Panc1 (cell line): ENCODE results near the gene CDH9. TPM values are rescaled to one million over a fixed set of nuclear protein-coding genes. Genes with fewer than 3 reads are reported as not detected.

Experiments
- ATAC-seq: fragments of 200-7000 bp; cut with Tn5 transposase; 2 replicates; pipeline ENCODE4 v1.9.1; 2020; ENCODE audit warnings: mild to moderate bottlenecking, moderate library complexity
- BruUV-seq: library from RNA; stranded (reverse); fragments of 400-500 nt; replicated peaks from 2 replicates; lab custom pipeline; 2021; lab: Mats Ljungman, UMichigan
- CTCF ChIA-PET: fragments of 300-600 bp; sonication (Branson Sonifier 250); formaldehyde crosslinking; loops from one replicate; lab custom pipeline; 2022; ENCODE audit warnings: antibody characterized with exemption; lab: Charles Lee
- POLR2A ChIA-PET: fragments of 300-600 bp; sonication (Branson Sonifier 250); formaldehyde crosslinking; loops from one replicate; lab custom pipeline; 2022; ENCODE audit warnings: antibody characterized with exemption; lab: Charles Lee
- DNase-seq: peaks from one replicate; pipeline ENCODE4 v3.0.0-alpha.2; 2010; ENCODE audit warnings: low read depth, low spot score
- H3K27ac ChIP-seq: 2 replicates; pipeline ENCODE4 v1.5.1; 2011; ENCODE audit warnings: mild to moderate bottlenecking, low read length, inconsistent platforms
- H3K27me3 ChIP-seq: fragments of 200-500 bp; sonication (Bioruptor generic); 2 replicates; pipeline ENCODE4 v1.6.0; 2014; ENCODE audit warnings: low read length, inconsistent platforms; ENCODE audit not compliant: control insufficient read depth, insufficient read depth
- H3K36me3 ChIP-seq: fragments of 200-500 bp; sonication (Bioruptor generic); 2 replicates; pipeline ENCODE4 v1.5.1; 2014; ENCODE audit warnings: inconsistent platforms, mild to moderate bottlenecking, low read length, moderate library complexity; ENCODE audit not compliant: control insufficient read depth, insufficient read depth
- H3K4me1 ChIP-seq: 2 replicates; pipeline ENCODE4 v1.5.1; 2011; ENCODE audit warnings: inconsistent platforms, mild to moderate bottlenecking, low read length, moderate library complexity; ENCODE audit not compliant: control insufficient read depth, insufficient read depth
- H3K4me3 ChIP-seq, 2 experiments: 2 replicates each; pipeline ENCODE4 v1.5.1; 2011 to 2012; ENCODE audit warnings: low read depth in 2 of 2, low read length in 2 of 2, mild to moderate bottlenecking in 2 of 2, inconsistent platforms in 1 of 2, moderate library complexity in 1 of 2
- H3K9me3 ChIP-seq: fragments of 200-500 bp; sonication (Bioruptor generic); 2 replicates; pipeline ENCODE4 v1.5.1; 2014; ENCODE audit warnings: low read depth, mild to moderate bottlenecking, inconsistent platforms, low read length, moderate library complexity; ENCODE audit not compliant: control insufficient read depth, insufficient read depth
- POLR2AphosphoS5 ChIP-seq: IDR thresholded peaks from 2 replicates; pipeline ENCODE4 v1.6.1; 2012; ENCODE audit warnings: mild to moderate bottlenecking, low read depth, low read length, moderate library complexity
- SIN3A ChIP-seq: IDR thresholded peaks from 2 replicates; pipeline ENCODE4 v1.6.1; 2012; ENCODE audit warnings: low read depth, mild to moderate bottlenecking, low read length, moderate library complexity, borderline replicate concordance; ENCODE audit not compliant: insufficient read depth
- TCF7L2 ChIP-seq: IDR thresholded peaks from 2 replicates; pipeline ENCODE4 v1.6.1; 2011; ENCODE audit warnings: mild to moderate bottlenecking, low read depth, low read length, inconsistent platforms
- in situ Hi-C: cut with HindIII; loops from 2 replicates; pipeline ENCODE4 v1.10.0; 2016; ENCODE audit warnings: low sequenced_read_pairs, low pct_unique_long_range_greater_than_20kb
- intact Hi-C: fragments of 100-400 bp; cut with micrococcal nuclease; formaldehyde crosslinking; loops from one replicate; pipeline ENCODE4 v1.10.0; 2022; ENCODE audit not compliant: unreplicated experiment
- total RNA-seq: library from RNA; stranded (reverse); gene quantifications from one replicate; pipeline ENCODE4 v1.2.1, GENCODE V29; 2021; ENCODE audit not compliant: unreplicated experiment
- TF ChIP-seq, protein P1 (sequence below): fragments of 450-650 bp; IDR thresholded peaks from 2 replicates; pipeline ENCODE4 v1.5.1; 2017; ENCODE audit warnings: mild to moderate bottlenecking
- TF ChIP-seq, protein P2 (sequence below), 2 experiments: IDR thresholded peaks; 2 replicates each; pipeline ENCODE4 v1.6.1; 2011 to 2012; ENCODE audit warnings: low read depth in 2 of 2, control low read depth in 1 of 2, low read length in 1 of 2, mild to moderate bottlenecking in 1 of 2, moderate library complexity in 1 of 2; ENCODE audit not compliant: insufficient read depth in 1 of 2

CDH9 gene
- total RNA-seq, 1 experiment from 2014 or later: 0.10 TPM

DNA sequence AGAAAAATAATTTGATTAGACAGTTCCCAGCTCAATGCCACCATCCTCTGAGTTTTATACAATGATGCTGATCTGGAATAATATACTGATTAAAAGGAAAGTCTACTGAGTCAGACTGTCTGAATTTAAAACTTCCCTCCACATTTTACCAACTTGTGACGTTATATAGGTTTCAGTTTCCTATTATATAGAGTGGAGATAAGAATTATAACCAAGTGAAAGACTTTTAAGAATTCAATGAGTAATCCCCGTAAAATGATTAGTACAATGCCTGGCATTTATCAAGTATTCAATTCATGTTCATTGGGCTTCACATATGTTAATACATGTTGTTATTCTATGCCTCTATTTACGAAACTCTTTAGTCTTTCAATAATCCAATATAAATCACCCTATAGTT is 166.0 kb downstream of the CDH9 start:
- ChIA-PET CTCF (no interaction called here), POLR2A (no interaction called here)
- TF ChIP-seq, protein P1, sequence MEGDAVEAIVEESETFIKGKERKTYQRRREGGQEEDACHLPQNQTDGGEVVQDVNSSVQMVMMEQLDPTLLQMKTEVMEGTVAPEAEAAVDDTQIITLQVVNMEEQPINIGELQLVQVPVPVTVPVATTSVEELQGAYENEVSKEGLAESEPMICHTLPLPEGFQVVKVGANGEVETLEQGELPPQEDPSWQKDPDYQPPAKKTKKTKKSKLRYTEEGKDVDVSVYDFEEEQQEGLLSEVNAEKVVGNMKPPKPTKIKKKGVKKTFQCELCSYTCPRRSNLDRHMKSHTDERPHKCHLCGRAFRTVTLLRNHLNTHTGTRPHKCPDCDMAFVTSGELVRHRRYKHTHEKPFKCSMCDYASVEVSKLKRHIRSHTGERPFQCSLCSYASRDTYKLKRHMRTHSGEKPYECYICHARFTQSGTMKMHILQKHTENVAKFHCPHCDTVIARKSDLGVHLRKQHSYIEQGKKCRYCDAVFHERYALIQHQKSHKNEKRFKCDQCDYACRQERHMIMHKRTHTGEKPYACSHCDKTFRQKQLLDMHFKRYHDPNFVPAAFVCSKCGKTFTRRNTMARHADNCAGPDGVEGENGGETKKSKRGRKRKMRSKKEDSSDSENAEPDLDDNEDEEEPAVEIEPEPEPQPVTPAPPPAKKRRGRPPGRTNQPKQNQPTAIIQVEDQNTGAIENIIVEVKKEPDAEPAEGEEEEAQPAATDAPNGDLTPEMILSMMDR: no peak
- TF ChIP-seq, protein P2, sequence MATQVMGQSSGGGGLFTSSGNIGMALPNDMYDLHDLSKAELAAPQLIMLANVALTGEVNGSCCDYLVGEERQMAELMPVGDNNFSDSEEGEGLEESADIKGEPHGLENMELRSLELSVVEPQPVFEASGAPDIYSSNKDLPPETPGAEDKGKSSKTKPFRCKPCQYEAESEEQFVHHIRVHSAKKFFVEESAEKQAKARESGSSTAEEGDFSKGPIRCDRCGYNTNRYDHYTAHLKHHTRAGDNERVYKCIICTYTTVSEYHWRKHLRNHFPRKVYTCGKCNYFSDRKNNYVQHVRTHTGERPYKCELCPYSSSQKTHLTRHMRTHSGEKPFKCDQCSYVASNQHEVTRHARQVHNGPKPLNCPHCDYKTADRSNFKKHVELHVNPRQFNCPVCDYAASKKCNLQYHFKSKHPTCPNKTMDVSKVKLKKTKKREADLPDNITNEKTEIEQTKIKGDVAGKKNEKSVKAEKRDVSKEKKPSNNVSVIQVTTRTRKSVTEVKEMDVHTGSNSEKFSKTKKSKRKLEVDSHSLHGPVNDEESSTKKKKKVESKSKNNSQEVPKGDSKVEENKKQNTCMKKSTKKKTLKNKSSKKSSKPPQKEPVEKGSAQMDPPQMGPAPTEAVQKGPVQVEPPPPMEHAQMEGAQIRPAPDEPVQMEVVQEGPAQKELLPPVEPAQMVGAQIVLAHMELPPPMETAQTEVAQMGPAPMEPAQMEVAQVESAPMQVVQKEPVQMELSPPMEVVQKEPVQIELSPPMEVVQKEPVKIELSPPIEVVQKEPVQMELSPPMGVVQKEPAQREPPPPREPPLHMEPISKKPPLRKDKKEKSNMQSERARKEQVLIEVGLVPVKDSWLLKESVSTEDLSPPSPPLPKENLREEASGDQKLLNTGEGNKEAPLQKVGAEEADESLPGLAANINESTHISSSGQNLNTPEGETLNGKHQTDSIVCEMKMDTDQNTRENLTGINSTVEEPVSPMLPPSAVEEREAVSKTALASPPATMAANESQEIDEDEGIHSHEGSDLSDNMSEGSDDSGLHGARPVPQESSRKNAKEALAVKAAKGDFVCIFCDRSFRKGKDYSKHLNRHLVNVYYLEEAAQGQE (IDR thresholded peaks at IDR 0.05; ENCODE audit: insufficient read depth in 1 of 2, low read depth in 2 of 2, low read length in 1 of 2): no peak
- TF ChIP-seq TCF7L2: no peak
- no peak for TF ChIP-seq SIN3A
- intact Hi-C loops (no loop called here), in situ Hi-C loops (no loop called here)
- Histone ChIP-seq H3K36me3 (no peaks in the 10 kb centered on the region), H3K4me1 (no peaks in the 10 kb centered on the region), H3K9me3 (no peaks in the 10 kb centered on the region), H3K27me3 (no peaks in the 10 kb centered on the region), H3K27ac (no peak overlapping the region), H3K4me3 (no peak overlapping the region)
- BruUV-seq: no TSS peak
- ATAC-seq (no peak), DNase-seq (no peak)

DNA sequence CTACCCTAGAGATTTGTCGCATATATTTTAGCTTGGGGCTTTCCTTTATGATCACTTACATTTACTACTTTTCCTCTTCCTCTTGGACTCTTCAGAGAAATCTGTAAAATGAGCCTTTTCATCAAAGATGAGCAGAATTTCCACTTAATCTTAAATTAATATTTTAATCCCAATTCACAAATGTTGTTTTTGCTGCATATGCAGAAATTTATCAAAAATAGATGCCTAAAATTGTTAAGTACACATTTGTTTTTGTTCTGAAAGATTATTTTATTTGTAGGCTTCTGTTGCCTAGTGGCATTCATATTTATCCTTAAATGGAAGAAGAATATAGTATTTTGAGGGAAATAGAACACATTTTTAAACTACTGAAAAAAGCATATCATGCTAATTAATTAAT is 168.6 kb downstream of the CDH9 start:
- intact Hi-C loops: no loop called here
- BruUV-seq: no TSS peak
- Histone ChIP-seq H3K4me3 (no peak overlapping the region), H3K27ac (no peak overlapping the region), H3K4me1 (no peaks in the 10 kb centered on the region), H3K27me3 (no peaks in the 10 kb centered on the region), H3K36me3 (no peaks in the 10 kb centered on the region), H3K9me3 (no peaks in the 10 kb centered on the region)
- POLR2A ChIA-PET: no interaction called here
- in situ Hi-C loops: no loop called here
- ATAC-seq (no peak), DNase-seq (no peak)
- TF ChIP-seq, protein P2 (IDR thresholded peaks at IDR 0.05; ENCODE audit: insufficient read depth in 1 of 2, low read depth in 2 of 2, low read length in 1 of 2): no peak
- TF ChIP-seq TCF7L2 (no peak), SIN3A (no peak), POLR2AphosphoS5 (no peak)
- TF ChIP-seq, protein P1: no peak
- CTCF ChIA-PET: no interaction called here
